ENCODE data around the gene CEP170B.

The CEP170B gene

DNA sequence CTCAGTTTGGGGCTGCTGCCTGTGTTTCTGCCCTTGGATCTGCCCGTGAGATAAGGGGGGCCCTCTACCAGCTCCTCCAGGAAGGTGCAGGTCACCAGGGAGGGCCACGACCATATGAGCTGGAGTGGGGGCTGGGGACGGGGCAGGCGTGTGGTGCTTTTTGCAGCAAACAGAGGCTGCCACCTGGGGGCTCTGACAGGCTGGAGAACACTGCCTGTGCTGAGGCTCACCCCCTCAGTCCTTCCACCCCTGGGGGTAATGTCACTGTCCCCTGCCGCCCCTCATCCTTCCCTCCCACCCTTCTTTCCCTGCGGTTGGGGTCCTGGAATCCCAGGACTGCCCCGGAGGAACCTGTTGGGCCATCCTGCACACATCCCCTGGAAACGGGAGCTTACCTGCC lies 62.8 kb downstream of the CEP170B start:
- no peaks in the 10 kb centered on the region for H3K79me2 ChIP-seq (ENCODE audit: insufficient read depth, low read length)
- H3F3A ChIP-seq (ENCODE audit: low read depth): no peaks in the 10 kb centered on the region
- H3K27me3 ChIP-seq (ENCODE audit: insufficient read depth, low read length, poor library complexity, severe bottlenecking): no peaks in the 10 kb centered on the region
- TF ChIP-seq EZH2phosphoT487 (IDR thresholded peaks at IDR 0.05; ENCODE audit: borderline replicate concordance): no peak
- TF ChIP-seq, protein P1, sequence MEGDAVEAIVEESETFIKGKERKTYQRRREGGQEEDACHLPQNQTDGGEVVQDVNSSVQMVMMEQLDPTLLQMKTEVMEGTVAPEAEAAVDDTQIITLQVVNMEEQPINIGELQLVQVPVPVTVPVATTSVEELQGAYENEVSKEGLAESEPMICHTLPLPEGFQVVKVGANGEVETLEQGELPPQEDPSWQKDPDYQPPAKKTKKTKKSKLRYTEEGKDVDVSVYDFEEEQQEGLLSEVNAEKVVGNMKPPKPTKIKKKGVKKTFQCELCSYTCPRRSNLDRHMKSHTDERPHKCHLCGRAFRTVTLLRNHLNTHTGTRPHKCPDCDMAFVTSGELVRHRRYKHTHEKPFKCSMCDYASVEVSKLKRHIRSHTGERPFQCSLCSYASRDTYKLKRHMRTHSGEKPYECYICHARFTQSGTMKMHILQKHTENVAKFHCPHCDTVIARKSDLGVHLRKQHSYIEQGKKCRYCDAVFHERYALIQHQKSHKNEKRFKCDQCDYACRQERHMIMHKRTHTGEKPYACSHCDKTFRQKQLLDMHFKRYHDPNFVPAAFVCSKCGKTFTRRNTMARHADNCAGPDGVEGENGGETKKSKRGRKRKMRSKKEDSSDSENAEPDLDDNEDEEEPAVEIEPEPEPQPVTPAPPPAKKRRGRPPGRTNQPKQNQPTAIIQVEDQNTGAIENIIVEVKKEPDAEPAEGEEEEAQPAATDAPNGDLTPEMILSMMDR (conservative IDR thresholded peaks at IDR 0.05; ENCODE audit: low read length): no peak
- no peaks in the 10 kb centered on the region for H3K4me1 ChIP-seq (ENCODE audit: insufficient read depth, low read length, poor library complexity, severe bottlenecking)
- H3K9ac ChIP-seq (ENCODE audit: low read depth, low read length, poor library complexity, severe bottlenecking): no peak overlapping the region
- H3K9me3 ChIP-seq (ENCODE audit: insufficient read depth, low read depth, low read length): no peaks in the 10 kb centered on the region
- H3K36me3 ChIP-seq (ENCODE audit: insufficient read depth, low read length): no peaks in the 10 kb centered on the region
- H4K20me1 ChIP-seq (ENCODE audit: insufficient read depth, low read length, poor library complexity, severe bottlenecking): no peaks in the 10 kb centered on the region
- no peaks in the 10 kb centered on the region for H3K9me2 ChIP-seq (replicated peaks; ENCODE audit: low read depth, low read length)
- H3K4me3 ChIP-seq (ENCODE audit: low read length, poor library complexity, severe bottlenecking): no peak overlapping the region
- H3K4me2 ChIP-seq (ENCODE audit: low read depth, low read length, poor library complexity, severe bottlenecking): no peak overlapping the region
- no peak overlapping the region for H2AFZ ChIP-seq (ENCODE audit: low read length)

DNA sequence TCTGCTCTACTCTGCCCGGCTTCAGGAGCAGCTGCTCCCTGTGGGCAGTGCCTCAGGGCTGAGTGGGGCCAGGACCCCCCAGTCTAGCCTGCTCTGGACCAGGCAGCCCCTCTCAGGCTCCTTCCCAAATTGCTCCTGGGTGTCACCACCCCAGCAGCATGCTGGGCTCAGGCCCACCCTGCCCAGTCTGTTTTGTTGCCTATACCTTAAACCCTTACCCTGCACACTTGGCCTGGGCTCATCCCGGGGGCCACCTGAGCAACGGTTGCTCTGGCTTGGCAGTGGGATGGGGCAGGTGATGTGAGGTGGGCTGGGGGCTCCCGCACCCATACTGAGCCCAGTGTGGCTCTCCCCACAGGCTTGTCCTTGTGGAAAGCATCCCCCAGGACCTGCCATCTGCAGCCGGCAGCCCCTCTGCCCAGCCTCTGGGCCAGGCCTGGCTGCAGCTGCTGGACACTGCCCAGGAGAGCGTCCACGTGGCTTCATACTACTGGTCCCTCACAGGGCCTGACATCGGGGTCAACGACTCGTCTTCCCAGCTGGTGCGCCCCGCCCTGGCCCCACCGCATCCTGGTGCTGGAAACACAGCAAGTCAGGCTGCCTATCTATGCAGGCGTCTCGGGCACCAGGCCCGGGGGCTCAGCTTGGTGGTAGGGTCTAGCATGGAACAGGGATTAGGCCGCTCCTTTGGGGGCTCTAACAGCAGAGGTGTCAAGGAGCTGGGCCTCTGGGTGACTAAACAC lies 63.5 kb downstream of the CEP170B start:
- Histone ChIP-seq H3K4me2 (ENCODE audit: low read depth, low read length, poor library complexity, severe bottlenecking) (no peak overlapping the region), H3K9ac (ENCODE audit: low read depth, low read length, poor library complexity, severe bottlenecking) (no peak overlapping the region)

DNA sequence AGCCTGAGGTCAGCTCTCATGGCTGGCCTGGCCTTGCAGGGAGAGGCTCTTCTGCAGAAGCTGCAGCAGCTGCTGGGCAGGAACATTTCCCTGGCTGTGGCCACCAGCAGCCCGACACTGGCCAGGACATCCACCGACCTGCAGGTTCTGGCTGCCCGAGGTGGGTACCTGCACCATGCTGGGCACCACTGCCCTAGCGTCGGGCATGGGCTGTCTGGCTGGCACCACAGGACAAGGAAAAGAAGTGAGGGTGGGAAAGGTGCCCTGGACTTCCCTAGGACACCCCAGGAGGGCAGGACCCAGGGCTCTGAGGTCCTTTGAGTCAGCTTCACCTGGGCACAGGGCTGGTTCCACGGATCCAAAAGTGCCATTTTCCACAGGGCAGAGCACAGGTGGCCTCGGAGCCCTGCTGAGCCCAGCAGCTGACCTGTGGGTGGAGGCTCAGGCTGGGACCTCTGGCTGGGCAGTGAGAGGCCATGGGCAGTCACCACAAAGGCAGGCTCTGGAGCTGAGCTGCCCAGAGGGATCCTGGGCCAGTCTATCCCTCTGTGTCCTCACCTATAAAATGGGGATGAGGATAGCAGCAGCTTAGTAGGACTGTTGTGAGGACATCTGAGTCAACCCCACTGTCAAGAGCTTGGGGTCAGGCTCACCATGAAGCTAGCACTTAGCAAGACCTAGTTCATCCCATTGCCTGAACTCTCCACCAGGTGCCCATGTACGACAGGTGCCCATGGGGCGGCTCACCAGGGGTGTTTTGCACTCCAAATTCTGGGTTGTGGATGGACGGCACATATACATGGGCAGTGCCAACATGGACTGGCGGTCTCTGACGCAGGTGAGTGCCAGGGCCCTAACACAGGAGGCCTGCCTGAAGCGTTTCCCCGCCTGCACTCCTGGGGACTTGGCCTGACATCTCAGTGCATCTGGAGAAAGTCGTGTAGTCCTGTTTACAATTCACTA lies 64.5 kb downstream of the CEP170B start:
- Histone ChIP-seq H3K4me1 (ENCODE audit: insufficient read depth, low read length, poor library complexity, severe bottlenecking) (no peaks in the 10 kb centered on the region), H3K9me3 (ENCODE audit: insufficient read depth, low read depth, low read length) (no peaks in the 10 kb centered on the region), H3K27me3 (ENCODE audit: insufficient read depth, low read length, poor library complexity, severe bottlenecking) (no peaks in the 10 kb centered on the region), H3K4me3 (ENCODE audit: low read length, poor library complexity, severe bottlenecking) (no peak overlapping the region), H4K20me1 (ENCODE audit: insufficient read depth, low read length, poor library complexity, severe bottlenecking) (no peaks in the 10 kb centered on the region), H3K36me3 (ENCODE audit: insufficient read depth, low read length) (no peaks in the 10 kb centered on the region), H3F3A (ENCODE audit: low read depth) (no peaks in the 10 kb centered on the region), H3K4me2 (ENCODE audit: low read depth, low read length, poor library complexity, severe bottlenecking) (no peak overlapping the region), H3K9me2 (replicated peaks; ENCODE audit: low read depth, low read length) (no peaks in the 10 kb centered on the region), H3K79me2 (ENCODE audit: insufficient read depth, low read length) (no peaks in the 10 kb centered on the region), H3K9ac (ENCODE audit: low read depth, low read length, poor library complexity, severe bottlenecking) (no peak overlapping the region), H2AFZ (ENCODE audit: low read length) (no peak overlapping the region)
- TF ChIP-seq EZH2phosphoT487 (IDR thresholded peaks at IDR 0.05; ENCODE audit: borderline replicate concordance): no peak
- TF ChIP-seq, protein P1 (conservative IDR thresholded peaks at IDR 0.05; ENCODE audit: low read length): no peak

More for the DNA sequence above, 63.5 kb downstream of the CEP170B start:
- H3K27me3 ChIP-seq (ENCODE audit: insufficient read depth, low read length, poor library complexity, severe bottlenecking): no peaks in the 10 kb centered on the region
- no peaks in the 10 kb centered on the region for H3K9me3 ChIP-seq (ENCODE audit: insufficient read depth, low read depth, low read length)
- no peaks in the 10 kb centered on the region for H3K9me2 ChIP-seq (replicated peaks; ENCODE audit: low read depth, low read length)
- no peaks in the 10 kb centered on the region for H3K4me1 ChIP-seq (ENCODE audit: insufficient read depth, low read length, poor library complexity, severe bottlenecking)
- TF ChIP-seq, protein P1 (conservative IDR thresholded peaks at IDR 0.05; ENCODE audit: low read length): no peak
- no peak for TF ChIP-seq EZH2phosphoT487 (IDR thresholded peaks at IDR 0.05; ENCODE audit: borderline replicate concordance)
- no peaks in the 10 kb centered on the region for H4K20me1 ChIP-seq (ENCODE audit: insufficient read depth, low read length, poor library complexity, severe bottlenecking)
- no peaks in the 10 kb centered on the region for H3K79me2 ChIP-seq (ENCODE audit: insufficient read depth, low read length)
- H3K36me3 ChIP-seq (ENCODE audit: insufficient read depth, low read length): no peaks in the 10 kb centered on the region
- no peaks in the 10 kb centered on the region for H3F3A ChIP-seq (ENCODE audit: low read depth)
- no peak overlapping the region for H3K4me3 ChIP-seq (ENCODE audit: low read length, poor library complexity, severe bottlenecking)
- H2AFZ ChIP-seq (ENCODE audit: low read length): no peak overlapping the region

All from Loucy (cell line).